Osteocyte (in vitro differentiated cells): ENCODE measurements around the gene PSMB11. TPM values are rescaled to one million over a fixed set of nuclear protein-coding genes. Genes with fewer than 3 reads are reported as not detected.
A peak's percentile ranks its signal among the peaks of the same experiment; 100 is the strongest.

Source experiments
- DNase-seq: peaks from one replicate; pipeline ENCODE4 v3.0.0; 2021; ENCODE audit warnings: mixed read lengths; ENCODE audit not compliant: unreplicated experiment; ENCODE audit errors: extremely low spot score
- H3K27ac Mint-ChIP-seq: one replicate; pipeline ENCODE4 v1.8.0; 2021; ENCODE audit warnings: mild to moderate bottlenecking, mixed read lengths; ENCODE audit not compliant: unreplicated experiment
- H3K27me3 Mint-ChIP-seq: one replicate; pipeline ENCODE4 v1.8.0; 2021; ENCODE audit warnings: mixed read lengths; ENCODE audit not compliant: unreplicated experiment
- H3K36me3 Mint-ChIP-seq: one replicate; pipeline ENCODE4 v1.8.0; 2021; ENCODE audit warnings: mixed read lengths; ENCODE audit not compliant: unreplicated experiment
- H3K4me1 Mint-ChIP-seq: one replicate; pipeline ENCODE4 v1.8.0; 2021; ENCODE audit warnings: mixed read lengths; ENCODE audit not compliant: unreplicated experiment
- H3K4me3 Mint-ChIP-seq: one replicate; pipeline ENCODE4 v1.8.0; 2021; ENCODE audit warnings: mild to moderate bottlenecking, moderate library complexity, mixed read lengths; ENCODE audit not compliant: unreplicated experiment
- H3K9me3 Mint-ChIP-seq: one replicate; pipeline ENCODE4 v1.8.0; 2021; ENCODE audit warnings: mixed read lengths; ENCODE audit not compliant: unreplicated experiment
- CTCF ChIP-seq: fragments of 200-600 bp; sonication (generic); IDR thresholded peaks from 2 replicates; pipeline ENCODE4 v1.5.0; 2021; ENCODE audit warnings: antibody characterized with exemption, mild to moderate bottlenecking, moderate library complexity
- total RNA-seq: library from RNA; stranded (reverse); gene quantifications from 2 replicates; pipeline ENCODE4 v1.2.1, GENCODE V29; 2021

PSMB11 gene
- total RNA-seq, 1 donor from 2014 or later, result not detected

DNA sequence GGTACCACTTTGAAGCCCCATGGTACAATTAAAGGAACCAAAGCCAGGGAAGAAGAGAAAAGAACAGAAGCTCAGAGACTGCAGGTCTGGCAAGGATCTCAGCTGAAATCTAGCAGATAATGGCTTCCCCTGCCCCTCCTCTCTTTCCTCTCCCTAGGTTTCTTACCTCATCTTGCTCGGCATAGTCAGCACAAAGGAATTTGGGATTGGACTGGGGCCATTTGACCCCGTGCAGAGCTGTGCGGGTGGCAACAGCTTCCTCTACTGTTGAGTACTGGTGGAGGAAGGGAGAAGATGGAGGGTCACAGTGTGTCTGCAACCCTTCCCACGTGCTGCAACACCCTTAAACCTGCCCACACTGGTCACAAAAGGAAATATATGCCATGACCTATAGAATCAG, 20.0 kb downstream of the PSMB11 start:
- peak overlapping the region; percentile 70 for H3K27ac Mint-ChIP-seq
- TF ChIP-seq CTCF, result no peak
- H3K36me3 Mint-ChIP-seq, result peaks cover 37% of the 10 kb centered on the region
- peak overlapping the region; percentile 18 for H3K4me3 Mint-ChIP-seq
- no peak for DNase-seq
- H3K27me3 Mint-ChIP-seq, result no peaks in the 10 kb centered on the region
- H3K9me3 Mint-ChIP-seq, result no peaks in the 10 kb centered on the region
- H3K4me1 Mint-ChIP-seq, result peaks cover 35% of the 10 kb centered on the region

- Mint-ChIP-seq H3K27ac (no peak overlapping the region), H3K9me3 (no peaks in the 10 kb centered on the region), H3K4me1 (peaks cover 33% of the 10 kb centered on the region), H3K27me3 (no peaks in the 10 kb centered on the region), H3K4me3 (no peak overlapping the region), H3K36me3 (peaks cover 38% of the 10 kb centered on the region)
- no peak for DNase-seq
- TF ChIP-seq CTCF, result no peak
Measured at GRCh38 chr14:23063601-23064000, 21.6 kb downstream of the PSMB11 start.

DNA sequence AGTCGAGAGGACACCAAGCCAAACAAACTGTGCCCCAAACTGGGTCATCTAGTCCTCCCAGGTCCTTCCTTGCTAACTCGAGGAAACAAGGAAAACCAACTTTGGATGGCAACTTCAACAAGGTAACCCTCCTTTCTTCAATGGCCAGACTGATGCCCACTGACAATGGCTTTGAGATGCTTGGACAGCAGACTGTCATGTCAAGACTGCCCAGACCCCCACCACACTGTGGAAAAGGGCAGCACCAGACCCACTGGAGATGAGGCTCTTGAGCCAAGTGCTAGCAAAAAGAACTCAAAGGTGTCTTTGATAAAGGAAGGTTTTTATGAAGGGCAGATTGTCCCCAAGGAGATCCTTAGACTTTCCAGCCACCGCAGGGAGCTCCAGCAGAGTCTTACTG, 24.4 kb downstream of the PSMB11 start:
- peaks cover 35% of the 10 kb centered on the region for H3K36me3 Mint-ChIP-seq
- H3K27ac Mint-ChIP-seq, result no peak overlapping the region

DNA sequence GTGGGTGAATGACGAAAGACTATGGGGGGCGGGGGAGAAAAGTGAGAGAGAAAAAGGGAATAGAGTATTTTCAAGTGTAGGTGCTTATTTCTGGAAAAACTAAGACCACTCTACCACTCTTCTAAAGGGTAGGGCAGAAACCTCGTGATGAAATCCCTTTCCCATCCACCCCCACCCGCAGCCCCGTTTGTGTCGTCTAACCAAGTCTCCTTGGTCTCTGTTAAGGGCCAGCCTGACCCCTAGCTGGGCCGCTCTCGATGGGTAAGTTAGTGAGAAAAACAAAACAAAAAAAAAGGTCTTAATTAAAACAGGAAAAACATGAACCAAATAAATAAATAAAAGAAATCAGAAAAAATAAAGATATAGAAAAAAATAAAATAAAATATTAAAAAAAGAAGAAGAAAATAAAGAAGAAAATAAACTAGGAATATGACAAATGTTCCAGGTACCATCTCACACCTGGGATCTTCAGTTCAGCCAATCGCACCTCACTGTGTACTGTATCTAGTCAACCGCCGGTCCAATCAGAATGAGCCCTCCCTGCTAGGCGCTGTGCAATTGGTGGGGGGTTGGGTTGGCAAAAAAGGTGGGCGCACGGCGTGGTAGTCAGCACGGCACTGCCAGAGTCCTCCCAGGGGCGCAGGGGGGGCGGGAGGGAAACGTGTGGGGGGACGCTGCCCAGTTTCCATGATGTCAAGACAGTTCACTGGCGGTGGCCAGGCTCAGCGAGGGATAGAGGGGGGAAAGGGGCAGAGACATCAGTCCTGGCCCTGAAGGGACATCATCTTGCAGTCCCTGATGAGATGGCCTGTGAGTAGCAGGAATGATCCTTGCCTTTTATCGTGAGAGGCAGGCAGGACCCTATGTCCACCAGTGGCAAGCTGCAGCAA, 25.1 kb downstream of the PSMB11 start:
- Mint-ChIP-seq H3K4me1 (peaks cover 52% of the 10 kb centered on the region), H3K27me3 (no peaks in the 10 kb centered on the region), H3K36me3 (peaks cover 34% of the 10 kb centered on the region), H3K4me3 (no peak overlapping the region), H3K27ac (no peak overlapping the region), H3K9me3 (no peaks in the 10 kb centered on the region)
- peak; percentile 65 for DNase-seq
- TF ChIP-seq CTCF, result no peak

More for the DNA sequence above, 24.4 kb downstream of the PSMB11 start:
- TF ChIP-seq CTCF, result no peak
- H3K9me3 Mint-ChIP-seq, result no peaks in the 10 kb centered on the region
- DNase-seq, result peak; percentile 42
- no peaks in the 10 kb centered on the region for H3K27me3 Mint-ChIP-seq
- H3K4me1 Mint-ChIP-seq, result peaks cover 48% of the 10 kb centered on the region
- H3K4me3 Mint-ChIP-seq, result no peak overlapping the region
